B cell (primary cell): ENCODE measurements around the gene KLK7. TPM values are rescaled to one million over a fixed set of nuclear protein-coding genes. Genes with fewer than 3 reads are reported as not detected.

Experiments
- ATAC-seq: fragments of 200-7000 bp; cut with Tn5 transposase; one replicate; pipeline ENCODE4 v1.10.0; 2021; ENCODE audit warnings: low read depth, mild to moderate bottlenecking, moderate number of reproducible peaks, moderate library complexity
- CTCF ChIA-PET: fragments of 350-600 bp; sonication (Branson Sonifier 250); formaldehyde crosslinking; loops from one replicate; lab custom pipeline; 2021; ENCODE audit warnings: antibody characterized with exemption, inconsistent platforms; lab: Charles Lee
- POLR2A ChIA-PET: fragments of 350-600 bp; sonication (Branson Sonifier 250); formaldehyde crosslinking; loops from one replicate; lab custom pipeline; 2021; ENCODE audit warnings: antibody characterized with exemption; lab: Charles Lee
- DNase-seq: peaks from one replicate; pipeline ENCODE4 v3.0.0; 2013
- H2AFZ ChIP-seq: 2 replicates; pipeline ENCODE4 v1.6.1; 2012; ENCODE audit warnings: mild to moderate bottlenecking, low read depth, low read length; ENCODE audit not compliant: insufficient read depth, poor library complexity, severe bottlenecking
- H3K27ac ChIP-seq, 2 donors: 1 replicate in 1 of 2; 2 replicates in 1 of 2; pipeline ENCODE4 v1.5.1; 2012 to 2013; ENCODE audit warnings: low read length in 2 of 2, mild to moderate bottlenecking in 2 of 2, moderate library complexity in 1 of 2
- H3K27me3 ChIP-seq, 4 experiments: fragments of 200-600 bp in 1 of 4; sonication (generic) in 1 of 4; replicated peaks in 1 of 4; 1 replicate in 2 of 4; 2 replicates in 2 of 4; pipeline versions ENCODE4 v1.6.1 to v1.7.0; 2013 to 2016; ENCODE audit warnings: low read length in 3 of 4, mild to moderate bottlenecking in 2 of 4, mixed read lengths in 1 of 4, moderate library complexity in 1 of 4; ENCODE audit not compliant: insufficient read depth in 4 of 4, control insufficient read depth in 3 of 4; ENCODE audit errors: control extremely low read depth in 1 of 4
- H3K36me3 ChIP-seq, 2 experiments: replicated peaks in 1 of 2; 1 replicate in 1 of 2; 2 replicates in 1 of 2; pipeline versions ENCODE4 v1.6.1 to v1.7.1; 2013; ENCODE audit warnings: low read length in 1 of 2; ENCODE audit not compliant: insufficient read depth in 2 of 2, control insufficient read depth in 1 of 2; ENCODE audit errors: control extremely low read depth in 1 of 2, extremely low read depth in 1 of 2
- H3K4me1 ChIP-seq, 2 donors: fragments of 200-600 bp in 1 of 2; sonication (generic) in 1 of 2; 1 replicate in 1 of 2; 2 replicates in 1 of 2; pipeline versions ENCODE4 v1.5.1 to v1.6.1; 2013 to 2017; ENCODE audit warnings: low read length in 2 of 2; ENCODE audit not compliant: control insufficient read depth in 2 of 2, insufficient read depth in 2 of 2
- H3K4me2 ChIP-seq: replicated peaks from 2 replicates; pipeline ENCODE3; 2012; ENCODE audit warnings: mild to moderate bottlenecking, low read depth, low read length; ENCODE audit not compliant: poor library complexity, severe bottlenecking
- H3K4me3 ChIP-seq, 5 experiments: fragments of 200-600 bp in 1 of 5; sonication (generic) in 1 of 5; 1 replicate in 3 of 5; 2 replicates in 2 of 5; pipeline versions ENCODE4 v1.5.1 to v1.7.0; 2011 to 2016; ENCODE audit warnings: low read length in 4 of 5, mild to moderate bottlenecking in 4 of 5, low read depth in 2 of 5, control low read depth in 1 of 5, moderate library complexity in 1 of 5; ENCODE audit not compliant: insufficient read depth in 1 of 5; ENCODE audit errors: control extremely low read depth in 1 of 5, extremely low read depth in 1 of 5
- H3K79me2 ChIP-seq: fragments of 200-600 bp; sonication (generic); one replicate; pipeline ENCODE4 v1.6.0; 2016; ENCODE audit warnings: low read length; ENCODE audit not compliant: control insufficient read depth, insufficient read depth
- H3K9ac ChIP-seq: fragments of 200-600 bp; sonication (generic); 2 replicates; pipeline ENCODE4 v1.6.1; 2017; ENCODE audit warnings: mild to moderate bottlenecking, low read length, moderate library complexity
- H3K9me3 ChIP-seq, 3 donors: one replicate each; pipeline versions ENCODE4 v1.6.1 to v1.7.1; 2013; ENCODE audit warnings: low read length in 2 of 3; ENCODE audit not compliant: control insufficient read depth in 2 of 3, insufficient read depth in 1 of 3; ENCODE audit errors: control extremely low read depth in 1 of 3
- H4K20me1 ChIP-seq: 2 replicates; pipeline ENCODE4 v1.6.0; 2012; ENCODE audit warnings: mild to moderate bottlenecking, low read length; ENCODE audit not compliant: insufficient read depth, control insufficient read depth, poor library complexity, severe bottlenecking
- H3K27ac Mint-ChIP-seq: one replicate; pipeline ENCODE4 v1.8.0; 2021; ENCODE audit warnings: mixed read lengths
- H3K27me3 Mint-ChIP-seq: one replicate; pipeline ENCODE4 v1.8.0; 2021; ENCODE audit warnings: mixed read lengths
- H3K4me1 Mint-ChIP-seq: one replicate; pipeline ENCODE4 v1.8.0; 2021; ENCODE audit warnings: mixed read lengths
- H3K4me3 Mint-ChIP-seq: one replicate; pipeline ENCODE4 v1.8.0; 2021; ENCODE audit warnings: mixed read lengths
- H3K9me3 Mint-ChIP-seq: one replicate; pipeline ENCODE4 v1.8.0; 2022; ENCODE audit warnings: mixed read lengths; ENCODE audit not compliant: insufficient read depth
- EZH2 ChIP-seq: IDR thresholded peaks from 2 replicates; pipeline ENCODE4 v1.6.1; 2012; ENCODE audit warnings: borderline replicate concordance, low read depth, mild to moderate bottlenecking, moderate library complexity, low read length; ENCODE audit not compliant: insufficient read depth, poor library complexity, severe bottlenecking
- WGBS: methylation state at CpG from one replicate; pipeline ENCODE4 v1.1.5; 2013; ENCODE audit warnings: missing lambda C conversion rate; ENCODE audit not compliant: insufficient coverage; 5-methylcytosine and 5-hydroxymethylcytosine counted together
- intact Hi-C: fragments of 100-400 bp; cut with micrococcal nuclease; formaldehyde crosslinking; loops from one replicate; pipeline ENCODE4 v1.10.0; 2022
- polyA plus RNA-seq: library from polyadenylated mRNA; depleted of rRNA; stranded (reverse); fragments of >200 nt; gene quantifications from 2 replicates; pipeline ENCODE4 v1.2.3, GENCODE V29; 2012
- total RNA-seq, 2 donors: library from RNA; stranded (reverse); fragments of 120-200 nt in 1 of 2; gene quantifications; 1 replicate in 1 of 2; 2 replicates in 1 of 2; pipeline versions ENCODE4 v1.2.3 to v1.2.4, GENCODE V29; 2013 to 2022
- TF ChIP-seq, protein P1 (sequence below): fragments of 200-600 bp; IDR thresholded peaks from one replicate; pipeline ENCODE4 v1.8.0; 2022; ENCODE audit warnings: antibody characterized with exemption, mild to moderate bottlenecking

Gene KLK7
- total and polyA plus RNA-seq, 2 donors (not counting 1 experiment from before 2014, with no cell fraction given): not detected

DNA sequence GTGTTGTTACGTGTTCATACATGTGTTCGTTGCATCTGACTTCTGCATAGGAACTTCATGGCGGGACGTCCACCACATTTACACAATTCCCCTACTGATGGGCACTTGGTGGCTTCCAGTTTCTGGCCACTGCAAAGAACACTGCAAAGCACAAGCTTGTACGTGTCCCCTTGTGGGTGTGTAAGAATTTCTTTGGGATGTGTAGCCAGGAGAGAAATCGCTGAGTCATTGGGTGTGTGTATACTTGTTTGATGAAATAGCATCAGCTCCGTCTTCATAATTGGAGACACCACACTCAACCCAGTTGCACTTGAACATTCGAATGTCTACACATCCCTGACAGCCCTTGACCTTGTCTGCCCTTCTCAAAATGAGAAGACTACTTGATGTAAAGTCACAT lies 50.1 kb downstream of the KLK7 start:
- intact Hi-C loops: no loop called here
- ChIA-PET CTCF (interaction anchor here (0.6 to 1.1 kb wide), 2 partner anchors 16 to 264 kb away, joined by 3 read pairs; no protein-coding TSS in a partner anchor), POLR2A (no interaction called here)
- no peaks in the 10 kb centered on the region for H3K4me1 ChIP-seq
- TF ChIP-seq, protein P1, sequence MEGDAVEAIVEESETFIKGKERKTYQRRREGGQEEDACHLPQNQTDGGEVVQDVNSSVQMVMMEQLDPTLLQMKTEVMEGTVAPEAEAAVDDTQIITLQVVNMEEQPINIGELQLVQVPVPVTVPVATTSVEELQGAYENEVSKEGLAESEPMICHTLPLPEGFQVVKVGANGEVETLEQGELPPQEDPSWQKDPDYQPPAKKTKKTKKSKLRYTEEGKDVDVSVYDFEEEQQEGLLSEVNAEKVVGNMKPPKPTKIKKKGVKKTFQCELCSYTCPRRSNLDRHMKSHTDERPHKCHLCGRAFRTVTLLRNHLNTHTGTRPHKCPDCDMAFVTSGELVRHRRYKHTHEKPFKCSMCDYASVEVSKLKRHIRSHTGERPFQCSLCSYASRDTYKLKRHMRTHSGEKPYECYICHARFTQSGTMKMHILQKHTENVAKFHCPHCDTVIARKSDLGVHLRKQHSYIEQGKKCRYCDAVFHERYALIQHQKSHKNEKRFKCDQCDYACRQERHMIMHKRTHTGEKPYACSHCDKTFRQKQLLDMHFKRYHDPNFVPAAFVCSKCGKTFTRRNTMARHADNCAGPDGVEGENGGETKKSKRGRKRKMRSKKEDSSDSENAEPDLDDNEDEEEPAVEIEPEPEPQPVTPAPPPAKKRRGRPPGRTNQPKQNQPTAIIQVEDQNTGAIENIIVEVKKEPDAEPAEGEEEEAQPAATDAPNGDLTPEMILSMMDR: no peak
- TF ChIP-seq EZH2: no peak
- no peaks in the 10 kb centered on the region for H3K79me2 ChIP-seq
- H3K27me3 ChIP-seq: peaks cover 0 to 10% (median 6%) of the 10 kb centered on the region in 4 experiments
- H3K27ac Mint-ChIP-seq: no peak overlapping the region
- DNase-seq: no peak
- H2AFZ ChIP-seq: no peak overlapping the region
- no peak overlapping the region for H3K9ac ChIP-seq
- H3K27ac ChIP-seq: no peak overlapping the region
- no peaks in the 10 kb centered on the region for H3K36me3 ChIP-seq
- H3K9me3 Mint-ChIP-seq: no peaks in the 10 kb centered on the region
- peaks cover 2% of the 10 kb centered on the region for H3K4me1 Mint-ChIP-seq
- ATAC-seq: no peak
- 94% methylated on average over 2 of the region's 8 CpGs for WGBS
- no peaks in the 10 kb centered on the region for H4K20me1 ChIP-seq
- no peak overlapping the region for H3K4me3 Mint-ChIP-seq
- H3K4me3 ChIP-seq: no peak overlapping the region
- H3K4me2 ChIP-seq: no peak overlapping the region
- peaks cover 30% of the 10 kb centered on the region for H3K27me3 Mint-ChIP-seq
- peaks cover 0 to 4% (median 0%) of the 10 kb centered on the region in 3 donors for H3K9me3 ChIP-seq

- POLR2A ChIA-PET: interaction anchor here (0.7 kb wide), 1 partner anchor 1006 kb away, joined by 3 read pairs; no protein-coding TSS in a partner anchor
- H3K79me2 ChIP-seq: no peaks in the 10 kb centered on the region
- H3K9ac ChIP-seq: no peak overlapping the region
- H3K4me1 ChIP-seq: no peaks in the 10 kb centered on the region
- H2AFZ ChIP-seq: no peak overlapping the region
- no peak overlapping the region for H3K4me3 ChIP-seq
- Mint-ChIP-seq H3K4me1 (peaks cover 2% of the 10 kb centered on the region), H3K4me3 (no peak overlapping the region), H3K9me3 (no peaks in the 10 kb centered on the region), H3K27ac (no peak overlapping the region), H3K27me3 (peaks cover 30% of the 10 kb centered on the region)
- TF ChIP-seq EZH2: no peak
- TF ChIP-seq, protein P1: no peak
- ATAC-seq: no peak
- no peaks in the 10 kb centered on the region for H4K20me1 ChIP-seq
- CTCF ChIA-PET: no interaction called here
- peaks cover 0 to 10% (median 6%) of the 10 kb centered on the region in 4 experiments for H3K27me3 ChIP-seq
- intact Hi-C loops: no loop called here
- DNase-seq: no peak
- H3K4me2 ChIP-seq: no peak overlapping the region
- H3K9me3 ChIP-seq: peaks cover 0 to 4% (median 0%) of the 10 kb centered on the region in 3 donors
- no peaks in the 10 kb centered on the region for H3K36me3 ChIP-seq
- no peak overlapping the region for H3K27ac ChIP-seq
- no CpG with 5 or more reads among the region's 4 CpGs for WGBS
These were observed 51.0 kb downstream of the KLK7 start for GRCh38 chr19:50932690-50933083.
